ENCODE data around the gene PPME1.
"Not testable (repeated sequence)": the region's sequence is repeated elsewhere in the genome, so short reads cannot be mapped to it uniquely, and the experiment has no call there.

Gene PPME1

GRCh38 chr11:74135127-74135840 is 35.8 kb upstream of the PPME1 start:
- TF ChIP-seq CTCF (IDR thresholded peaks at IDR 0.05; ENCODE audit: borderline replicate concordance, control extremely low read depth, extremely low read depth, insufficient read depth, missing control alignments) = no peak
- in situ Hi-C loops (cut with MboI; ENCODE audit: low sequenced_read_pairs, unreplicated experiment) = no loop called here
- DNase-seq (ENCODE audit: low spot score) = no peak

- in situ Hi-C loops (cut with MboI; ENCODE audit: low sequenced_read_pairs, unreplicated experiment) = no loop called here
- no peak for TF ChIP-seq CTCF (IDR thresholded peaks at IDR 0.05; ENCODE audit: borderline replicate concordance, control extremely low read depth, extremely low read depth, insufficient read depth, missing control alignments)
- DNase-seq (ENCODE audit: low spot score) = no peak
Observed at GRCh38 chr11:74138021-74138420, 33.1 kb upstream of the PPME1 start.

- TF ChIP-seq CTCF (IDR thresholded peaks at IDR 0.05; ENCODE audit: borderline replicate concordance, control extremely low read depth, extremely low read depth, insufficient read depth, missing control alignments) = no peak
- in situ Hi-C loops (cut with MboI; ENCODE audit: low sequenced_read_pairs, unreplicated experiment) = no loop called here
- no peak for DNase-seq (ENCODE audit: low spot score)
Observed at GRCh38 chr11:74138572-74138971, 32.5 kb upstream of the PPME1 start.

GRCh38 chr11:74139151-74139918 is 31.8 kb upstream of the PPME1 start:
- no peak for DNase-seq (ENCODE audit: low spot score)
- no peak for TF ChIP-seq CTCF (IDR thresholded peaks at IDR 0.05; ENCODE audit: borderline replicate concordance, control extremely low read depth, extremely low read depth, insufficient read depth, missing control alignments)
- in situ Hi-C loops (cut with MboI; ENCODE audit: low sequenced_read_pairs, unreplicated experiment) = no loop called here

- DNase-seq (ENCODE audit: low spot score); in situ Hi-C loops (cut with MboI; ENCODE audit: low sequenced_read_pairs, unreplicated experiment): not testable (repeated sequence)
Observed at GRCh38 chr11:74139919-74140431, 31.1 kb upstream of the PPME1 start.

- in situ Hi-C loops (cut with MboI; ENCODE audit: low sequenced_read_pairs, unreplicated experiment) = no loop called here
- DNase-seq (ENCODE audit: low spot score) = no peak
- no peak for TF ChIP-seq CTCF (IDR thresholded peaks at IDR 0.05; ENCODE audit: borderline replicate concordance, control extremely low read depth, extremely low read depth, insufficient read depth, missing control alignments)
Observed at GRCh38 chr11:74141241-74141695, 29.8 kb upstream of the PPME1 start.

GRCh38 chr11:74141908-74142307 is 29.2 kb upstream of the PPME1 start:
- in situ Hi-C loops (cut with MboI; ENCODE audit: low sequenced_read_pairs, unreplicated experiment) = no loop called here
- no peak for TF ChIP-seq CTCF (IDR thresholded peaks at IDR 0.05; ENCODE audit: borderline replicate concordance, control extremely low read depth, extremely low read depth, insufficient read depth, missing control alignments)
- DNase-seq (ENCODE audit: low spot score) = no peak

All from GM13976 (cell line).